Measurements from ENCODE around the gene GPR84. TPM values are rescaled to one million over a fixed set of nuclear protein-coding genes. Genes with fewer than 3 reads are reported as not detected.
"Not testable (repeated sequence)": the region's sequence is repeated elsewhere in the genome, so short reads cannot be mapped to it uniquely, and the experiment has no call there.

Gene GPR84
- total and polyA plus RNA-seq, 12 donors = 0.15 to 2.9 (median 0.32) TPM; not detected in 7

DNA sequence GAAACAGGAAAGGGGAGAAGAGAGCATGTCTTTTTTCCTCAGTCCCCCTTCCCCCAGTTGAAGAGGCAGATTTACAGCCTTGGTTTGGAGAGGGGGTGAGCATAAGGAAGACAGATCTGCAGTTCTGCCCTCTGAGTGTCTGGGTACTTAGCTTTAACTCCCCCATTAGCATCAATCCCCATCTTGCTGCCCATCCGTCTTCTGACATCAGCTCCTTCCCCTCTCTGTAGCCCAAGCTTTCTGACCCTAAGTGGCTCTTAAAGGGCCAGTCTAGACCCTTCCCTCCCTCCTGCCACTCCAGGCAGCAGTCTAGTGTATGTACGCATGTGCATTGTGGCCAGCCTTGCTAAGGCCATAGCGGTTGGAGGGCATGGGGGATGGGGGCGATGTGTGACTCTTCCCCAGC is 7.3 kb downstream of the GPR84 start:
- intact Hi-C loops (cut with DNase I) = loop anchor here in 1 of 10 donors (10.0 kb wide), 1 partner anchor 342 kb away; no protein-coding TSS in a partner anchor
- Histone ChIP-seq H3K36me3 (peaks cover 0 to 4% (median 0%) of the 10 kb centered on the region in 9 donors), H3K4me3 (no peak overlapping the region), H3K9me3 (no peaks in the 10 kb centered on the region), H3K27me3 (no peaks in the 10 kb centered on the region), H3K4me1 (peaks cover 4 to 51% (median 27%) of the 10 kb centered on the region in 9 donors), H3K27ac (no peak overlapping the region)
- no peak for ATAC-seq
- WGBS, 2 donors = 89% methylated on average over 4 of the region's 4 CpGs
- DNase-seq = no peak
- TF ChIP-seq, protein P1, sequence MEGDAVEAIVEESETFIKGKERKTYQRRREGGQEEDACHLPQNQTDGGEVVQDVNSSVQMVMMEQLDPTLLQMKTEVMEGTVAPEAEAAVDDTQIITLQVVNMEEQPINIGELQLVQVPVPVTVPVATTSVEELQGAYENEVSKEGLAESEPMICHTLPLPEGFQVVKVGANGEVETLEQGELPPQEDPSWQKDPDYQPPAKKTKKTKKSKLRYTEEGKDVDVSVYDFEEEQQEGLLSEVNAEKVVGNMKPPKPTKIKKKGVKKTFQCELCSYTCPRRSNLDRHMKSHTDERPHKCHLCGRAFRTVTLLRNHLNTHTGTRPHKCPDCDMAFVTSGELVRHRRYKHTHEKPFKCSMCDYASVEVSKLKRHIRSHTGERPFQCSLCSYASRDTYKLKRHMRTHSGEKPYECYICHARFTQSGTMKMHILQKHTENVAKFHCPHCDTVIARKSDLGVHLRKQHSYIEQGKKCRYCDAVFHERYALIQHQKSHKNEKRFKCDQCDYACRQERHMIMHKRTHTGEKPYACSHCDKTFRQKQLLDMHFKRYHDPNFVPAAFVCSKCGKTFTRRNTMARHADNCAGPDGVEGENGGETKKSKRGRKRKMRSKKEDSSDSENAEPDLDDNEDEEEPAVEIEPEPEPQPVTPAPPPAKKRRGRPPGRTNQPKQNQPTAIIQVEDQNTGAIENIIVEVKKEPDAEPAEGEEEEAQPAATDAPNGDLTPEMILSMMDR (IDR thresholded peaks at IDR 0.05) = no peak

DNA sequence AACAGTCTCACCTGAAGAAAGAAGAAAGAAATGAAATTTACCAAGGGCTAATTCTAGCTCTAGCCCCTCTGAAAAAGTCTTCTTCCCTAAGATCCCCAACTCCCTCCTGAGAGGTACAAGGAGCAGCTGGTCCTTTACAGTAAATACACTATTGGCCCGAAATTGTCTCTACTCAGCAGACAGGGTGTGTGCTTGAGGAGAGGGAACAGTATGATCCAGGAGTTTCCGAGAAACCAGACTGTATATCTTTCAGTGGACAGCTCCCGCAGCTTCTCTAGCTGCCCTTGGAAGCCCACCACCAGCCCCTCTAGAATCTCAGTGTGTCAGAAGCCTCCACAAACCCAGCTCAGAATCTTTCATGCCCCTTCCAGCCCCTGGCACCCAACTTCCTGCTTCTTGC is 8.1 kb downstream of the GPR84 start:
- Histone ChIP-seq H3K27me3 (no peaks in the 10 kb centered on the region), H3K9me3 (no peaks in the 10 kb centered on the region), H3K4me1 (peaks cover 4 to 58% (median 34%) of the 10 kb centered on the region in 9 donors), H3K36me3 (peaks cover 0 to 11% (median 0%) of the 10 kb centered on the region in 9 donors), H3K4me3 (no peak overlapping the region), H3K27ac (no peak overlapping the region)
- ATAC-seq (no peak), DNase-seq (no peak)
- WGBS, 2 donors = 84 to 85% methylated on average over 3 of the region's 3 CpGs
- intact Hi-C loops (cut with DNase I) = loop anchor here in 1 of 10 donors (10.0 kb wide), 1 partner anchor 341 kb away; no protein-coding TSS in a partner anchor
- TF ChIP-seq, protein P1 (IDR thresholded peaks at IDR 0.05) = no peak

DNA sequence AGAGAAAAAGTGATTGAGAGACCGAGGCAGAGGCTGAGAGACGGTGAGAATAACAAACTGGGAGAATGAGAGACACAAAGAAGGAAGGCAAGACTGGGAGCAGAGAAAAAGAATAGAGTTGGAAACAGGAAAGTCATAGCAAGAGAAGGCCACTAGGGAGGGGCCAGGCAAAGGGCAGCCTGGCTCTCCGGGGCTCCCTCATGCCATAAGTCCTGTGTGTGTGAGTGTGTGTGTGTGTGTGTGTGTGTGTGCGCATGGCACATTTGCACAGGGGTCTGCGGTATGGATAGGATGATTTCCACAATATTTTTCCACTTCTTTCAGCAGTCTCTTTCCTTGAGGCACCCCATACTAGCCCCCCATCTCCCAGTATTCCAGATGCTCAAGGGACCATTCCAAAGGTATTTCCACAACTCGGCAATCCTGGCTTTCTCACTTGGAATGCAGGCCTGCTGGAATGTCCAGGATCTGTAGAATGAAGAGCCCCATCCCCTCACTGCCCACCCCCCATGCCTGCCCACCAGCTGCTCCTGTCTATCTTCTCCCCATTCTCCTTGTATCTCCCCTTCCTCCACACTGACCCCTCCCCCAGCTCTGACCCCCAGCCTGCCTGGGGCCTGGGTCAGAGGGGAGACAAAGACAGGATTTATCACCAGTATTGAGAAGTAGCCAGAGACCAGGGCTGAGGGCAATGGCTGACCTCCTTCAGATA is 9.0 kb downstream of the GPR84 start:
- Histone ChIP-seq H3K9me3 (no peaks in the 10 kb centered on the region), H3K4me1 (peaks cover 4 to 59% (median 33%) of the 10 kb centered on the region in 9 donors), H3K36me3 (peaks cover 0 to 21% (median 8%) of the 10 kb centered on the region in 9 donors), H3K27me3 (no peaks in the 10 kb centered on the region), H3K4me3 (no peak overlapping the region), H3K27ac (no peak overlapping the region)
- TF ChIP-seq, protein P1 (IDR thresholded peaks at IDR 0.05) = no peak
- no peak for ATAC-seq
- intact Hi-C loops (cut with DNase I) = loop anchor here in 1 of 10 donors (10.0 kb wide), 1 partner anchor 340 kb away; no protein-coding TSS in a partner anchor
- WGBS, 2 donors = 64 to 68% methylated on average over 6 of the region's 6 CpGs
- no peak for DNase-seq

DNA sequence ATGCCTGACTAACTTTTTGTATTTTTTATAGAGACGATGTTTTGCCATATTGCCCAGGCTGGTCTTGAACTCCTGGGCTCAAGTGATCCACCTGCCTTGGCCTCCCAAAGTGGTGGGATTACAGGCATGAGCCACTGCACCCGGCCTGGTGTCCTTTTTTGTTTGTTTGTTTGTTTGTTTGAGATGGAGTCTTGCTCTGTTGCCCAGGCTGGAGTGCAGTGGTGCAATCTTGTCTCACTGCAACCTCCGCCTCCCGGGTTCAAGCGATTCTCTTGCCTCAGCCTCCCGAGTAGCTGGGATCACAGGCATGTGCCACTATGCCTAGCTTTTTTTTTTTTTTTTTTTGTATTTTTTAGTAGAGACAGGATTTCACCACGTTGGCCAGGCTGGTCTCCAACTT is 10.0 kb downstream of the GPR84 start:
- peaks cover 0 to 30% (median 17%) of the 10 kb centered on the region in 9 donors for H3K36me3 ChIP-seq
- not testable (repeated sequence) for H3K4me3 ChIP-seq, ATAC-seq, H3K27me3 ChIP-seq, DNase-seq, H3K9me3 ChIP-seq, H3K27ac ChIP-seq
- intact Hi-C loops (cut with DNase I) = loop anchor here in 1 of 10 donors (10.0 kb wide), 1 partner anchor 339 kb away; no protein-coding TSS in a partner anchor
- peaks cover 4 to 53% (median 26%) of the 10 kb centered on the region in 9 donors for H3K4me1 ChIP-seq
- 84 to 88% methylated on average over 7 of the region's 7 CpGs for WGBS, 2 donors
